Hematopoietic multipotent progenitor cell treated with erythropoietin and hydrocortisone succinate and interleukin-3 and kit ligand, for 17 days (in vitro differentiated cells): ENCODE results near the gene RAPGEF6.
"Not testable (repeated sequence)": the region's sequence is repeated elsewhere in the genome, so short reads cannot be mapped to it uniquely, and the experiment has no call there.

Experiments
- DNase-seq: peaks from one replicate; pipeline ENCODE4 v3.0.0-alpha.2; 2015; ENCODE audit warnings: low spot score

Gene RAPGEF6

DNA sequence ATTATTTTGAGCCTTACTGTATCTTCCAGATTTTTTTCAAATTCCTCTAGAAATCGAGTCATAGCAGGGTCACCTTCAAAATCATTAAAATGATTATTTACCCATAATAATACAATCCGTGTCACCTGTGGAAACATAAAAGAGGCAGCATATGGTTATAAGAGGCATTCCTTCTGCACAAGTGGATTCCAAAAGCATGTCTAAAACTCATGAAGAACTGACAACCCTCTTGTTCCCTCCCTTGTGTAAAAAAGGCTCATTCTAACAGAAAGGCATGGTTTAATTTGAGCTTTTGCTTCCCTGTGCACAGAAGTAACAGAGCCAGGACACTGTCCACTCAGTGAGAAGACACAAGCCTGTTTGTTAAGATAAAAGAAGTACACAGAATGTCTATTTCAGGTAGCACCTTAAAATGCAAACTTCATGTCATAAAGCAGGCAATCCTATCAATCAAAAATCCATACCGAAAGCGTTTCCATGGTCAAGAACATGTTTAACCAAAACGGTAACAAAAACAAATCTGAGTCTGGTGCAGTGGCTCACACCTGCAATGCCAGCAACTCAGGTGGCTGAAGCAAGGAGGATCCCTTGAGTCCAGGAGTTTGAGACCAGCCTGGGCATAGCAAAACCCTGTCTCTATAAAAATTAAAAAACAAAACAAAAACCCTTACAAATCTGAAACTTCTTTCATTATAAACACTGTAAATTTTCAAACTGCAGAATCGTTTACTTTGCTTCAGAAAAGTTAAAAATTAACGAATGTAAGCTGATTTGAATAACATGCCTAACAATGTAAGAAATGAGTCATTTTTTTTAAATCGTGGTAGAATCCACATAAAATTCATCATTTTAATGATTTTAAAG is 139.3 kb downstream of the RAPGEF6 start:
- no peak for DNase-seq

- no peak for DNase-seq
These were observed 143.3 kb downstream of the RAPGEF6 start for GRCh38 chr5:131491749-131492148.

DNA sequence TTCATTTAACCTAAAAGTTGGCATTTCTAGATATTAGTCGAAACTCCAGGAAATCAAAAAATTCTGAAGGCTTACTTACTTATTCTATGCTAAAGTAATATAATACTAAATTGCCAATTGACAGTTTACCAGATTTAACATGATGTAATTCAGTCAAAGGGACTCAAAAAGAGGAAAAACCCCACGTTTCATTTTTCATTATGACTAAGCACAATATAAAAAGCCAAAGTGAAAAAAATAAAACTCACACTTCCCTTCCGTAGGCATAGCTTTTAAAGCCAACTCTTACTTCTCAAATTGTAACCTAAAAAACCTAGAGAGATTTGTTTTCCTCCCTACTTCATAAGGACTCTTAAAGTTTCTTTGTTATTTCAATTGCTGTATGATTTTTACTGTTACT is 146.6 kb downstream of the RAPGEF6 start:
- no peak for DNase-seq

DNA sequence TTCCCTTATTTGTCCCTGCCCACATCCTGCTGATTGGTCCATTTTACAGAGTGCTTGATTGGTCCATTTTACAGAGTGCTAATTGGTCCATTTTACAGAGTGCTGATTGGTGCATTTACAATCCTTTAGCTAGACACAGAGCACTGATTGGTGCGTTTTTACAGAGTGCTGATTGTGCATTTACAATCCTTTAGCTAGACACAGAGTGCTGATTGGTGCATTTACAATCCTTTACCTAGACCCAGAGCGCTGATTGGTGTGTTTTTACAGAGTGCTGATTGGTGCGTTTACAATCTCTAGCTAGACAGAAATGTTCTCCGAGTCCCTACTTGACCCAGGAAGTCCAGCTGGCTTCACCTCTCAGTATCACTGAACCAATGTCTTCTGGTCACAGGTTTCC is 147.7 kb downstream of the RAPGEF6 start:
- DNase-seq: not testable (repeated sequence)

DNA sequence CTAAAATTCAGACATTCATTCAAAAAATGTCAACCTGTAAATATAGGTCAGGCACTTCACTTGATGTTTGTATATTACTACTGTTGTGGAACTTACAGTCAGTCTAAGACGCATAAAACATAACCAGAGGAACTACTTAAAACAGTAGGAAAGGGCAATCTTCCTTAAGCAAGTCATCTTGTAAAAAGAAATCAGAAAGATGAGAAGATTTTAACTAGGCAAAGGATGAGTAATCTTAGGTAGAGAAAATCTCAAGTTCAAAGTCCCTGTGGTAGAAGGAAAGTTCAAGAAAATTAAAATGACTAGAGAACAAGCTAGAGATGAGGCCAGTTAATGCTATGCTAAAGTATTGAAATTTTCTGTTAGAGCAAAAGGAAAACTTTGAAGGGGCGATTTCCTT is 152.4 kb downstream of the RAPGEF6 start:
- no peak for DNase-seq

- no peak for DNase-seq
These were observed 153.5 kb downstream of the RAPGEF6 start for GRCh38 chr5:131481569-131481968.

- DNase-seq: no peak
These were observed 159.5 kb downstream of the RAPGEF6 start for GRCh38 chr5:131475541-131475941.

DNA sequence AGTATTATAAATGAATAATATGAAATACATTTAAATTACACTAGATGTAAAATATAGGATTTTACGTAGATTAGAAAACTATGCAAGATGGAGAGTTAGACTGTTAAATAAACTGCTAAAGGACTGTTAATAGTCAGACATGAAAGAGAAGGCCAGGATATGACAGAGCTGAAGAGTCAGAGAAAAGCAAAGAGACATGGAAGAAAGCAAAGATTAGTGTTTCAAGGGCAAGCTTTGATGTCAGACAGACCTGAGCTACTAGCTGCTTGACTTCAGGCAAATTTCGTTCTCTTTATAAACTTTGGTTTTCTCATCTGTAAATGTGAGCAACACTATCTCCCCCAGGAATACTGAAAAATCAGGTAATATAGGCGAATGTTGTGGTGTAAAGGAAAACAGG is 161.3 kb downstream of the RAPGEF6 start:
- no peak for DNase-seq

DNA sequence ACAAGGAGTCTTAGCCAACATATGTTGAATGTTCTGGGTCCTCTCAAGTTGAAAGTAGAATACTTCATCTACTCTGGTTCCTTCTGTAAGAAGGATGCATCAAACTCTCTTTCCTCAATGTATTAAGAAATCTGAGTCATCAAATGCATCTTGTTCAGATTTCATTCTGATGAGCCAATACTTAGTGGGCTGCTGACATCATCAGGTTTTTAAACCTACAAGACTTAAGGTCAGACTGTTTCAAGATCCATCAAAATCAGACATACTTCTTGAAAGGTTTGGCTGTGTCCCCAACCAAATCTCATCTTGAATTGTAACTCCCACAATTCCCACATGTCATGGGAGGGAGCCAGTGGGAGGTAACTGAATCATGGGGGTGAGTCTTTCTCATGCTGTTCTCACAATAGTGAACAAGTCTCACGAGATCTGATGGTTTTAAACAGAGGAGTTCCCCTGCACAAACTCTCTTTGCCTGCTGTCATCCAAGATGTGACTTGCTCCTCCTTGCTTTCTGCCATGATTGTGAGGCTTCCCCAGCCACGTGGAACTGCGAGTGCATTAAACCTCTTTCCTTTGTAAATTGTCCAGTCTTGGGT is 168.8 kb downstream of the RAPGEF6 start:
- DNase-seq: no peak

DNA sequence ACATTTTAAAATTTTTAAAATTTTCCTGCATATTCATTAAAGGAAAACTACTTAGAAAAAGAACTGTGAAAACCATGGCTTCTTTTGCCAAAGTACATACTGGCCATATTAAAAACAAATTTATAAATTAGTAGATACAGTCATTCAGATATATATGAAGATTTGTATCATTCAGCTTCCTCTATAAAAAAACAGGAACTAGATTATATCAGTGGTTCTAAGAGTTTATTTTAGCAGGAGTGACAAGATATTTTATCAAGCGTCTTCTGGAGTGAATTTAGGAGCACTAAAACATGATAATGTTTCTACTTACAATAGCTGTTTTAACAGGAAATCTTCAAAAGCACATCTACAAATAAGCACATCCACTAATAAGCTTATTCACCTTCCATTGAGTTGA is 171.4 kb downstream of the RAPGEF6 start:
- no peak for DNase-seq

DNA sequence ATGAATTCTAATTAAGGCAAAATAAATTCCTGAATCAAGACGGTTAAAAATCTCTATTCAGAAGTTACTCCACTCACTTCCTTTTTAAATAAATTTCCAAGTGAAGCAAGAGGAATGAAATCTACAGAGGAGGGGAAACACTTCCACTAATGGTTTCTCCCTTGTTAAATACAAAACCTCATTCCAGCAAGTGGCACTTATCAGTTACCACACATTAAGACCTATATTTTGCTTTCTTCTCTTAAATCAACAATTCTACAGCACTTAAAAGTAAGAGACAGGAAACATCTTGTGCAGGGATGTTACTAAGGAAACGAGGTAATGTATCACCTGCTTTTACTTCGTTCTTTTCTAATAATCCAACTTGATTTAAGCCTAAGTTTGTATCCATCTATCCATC is 172.6 kb downstream of the RAPGEF6 start:
- no peak for DNase-seq

DNA sequence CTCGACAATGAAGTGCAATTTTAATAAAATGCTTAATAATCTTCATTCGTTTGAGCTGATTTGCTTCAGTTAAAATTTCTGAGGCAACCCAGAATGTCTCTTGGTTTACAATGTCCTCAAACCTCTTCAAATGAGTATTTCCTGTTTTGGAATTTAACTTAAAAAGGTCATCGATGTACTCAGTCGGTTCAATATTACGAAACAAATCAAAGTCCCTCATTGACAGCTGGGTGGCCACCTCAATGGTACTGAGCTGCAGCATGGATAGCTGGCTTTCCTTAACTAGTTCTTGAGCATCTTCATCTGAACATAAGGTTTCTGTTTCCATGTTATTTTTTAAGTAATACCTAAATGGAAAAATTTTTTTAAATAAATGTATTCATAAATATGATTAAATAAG is 173.3 kb downstream of the RAPGEF6 start:
- DNase-seq: no peak

GRCh38 chr5:131460867-131461572 is 174.0 kb downstream of the RAPGEF6 start:
- DNase-seq: no peak

GRCh38 chr5:131460133-131460532 is 174.9 kb downstream of the RAPGEF6 start:
- no peak for DNase-seq

- no peak for DNase-seq
These were observed 175.8 kb downstream of the RAPGEF6 start for GRCh38 chr5:131459216-131459615.

GRCh38 chr5:131457193-131457592 is 177.8 kb downstream of the RAPGEF6 start:
- no peak for DNase-seq

GRCh38 chr5:131450941-131451340 is 184.1 kb downstream of the RAPGEF6 start:
- no peak for DNase-seq

- no peak for DNase-seq
These were observed 193.8 kb downstream of the RAPGEF6 start for GRCh38 chr5:131441184-131441583.

DNA sequence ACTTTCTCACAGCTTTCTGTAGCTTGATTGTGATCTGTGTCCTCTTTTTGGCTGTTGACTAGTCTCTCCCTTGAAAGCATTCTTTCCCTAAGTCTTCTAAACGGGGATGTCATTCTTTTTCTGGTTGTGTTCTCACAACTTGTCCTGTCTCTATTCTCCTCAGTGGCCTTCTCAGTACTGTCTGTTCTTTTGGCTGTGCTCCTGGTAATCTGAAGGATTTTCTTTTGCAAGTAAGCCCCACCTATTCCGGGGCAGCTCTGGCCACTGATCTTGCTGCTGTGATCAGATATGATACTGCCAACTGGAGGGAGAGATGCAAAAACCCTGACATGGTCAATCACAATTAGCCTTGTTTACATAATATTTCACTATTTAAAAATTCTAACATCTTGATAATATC is 198.9 kb downstream of the RAPGEF6 start:
- no peak for DNase-seq

DNA sequence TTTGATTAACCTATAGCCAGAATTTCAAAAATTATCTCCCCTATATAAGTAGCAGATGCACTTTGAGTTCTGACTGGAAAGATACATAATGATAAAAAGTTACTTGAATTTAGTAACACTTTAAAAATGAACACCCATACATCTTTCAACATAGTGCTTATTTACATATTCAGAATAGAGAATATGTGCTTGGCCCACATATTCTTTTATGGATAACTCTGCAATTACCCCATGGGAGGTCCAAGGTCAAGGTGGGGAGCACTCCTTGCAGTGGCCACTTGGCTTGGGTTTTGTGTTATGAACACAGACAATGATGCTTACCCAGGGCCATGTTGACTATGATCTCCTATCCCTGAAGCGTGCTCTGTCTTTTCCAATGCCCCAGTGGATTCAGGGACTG is 201.9 kb downstream of the RAPGEF6 start:
- DNase-seq: no peak

- DNase-seq: no peak
These were observed 203.2 kb downstream of the RAPGEF6 start for GRCh38 chr5:131431794-131432193.

DNA sequence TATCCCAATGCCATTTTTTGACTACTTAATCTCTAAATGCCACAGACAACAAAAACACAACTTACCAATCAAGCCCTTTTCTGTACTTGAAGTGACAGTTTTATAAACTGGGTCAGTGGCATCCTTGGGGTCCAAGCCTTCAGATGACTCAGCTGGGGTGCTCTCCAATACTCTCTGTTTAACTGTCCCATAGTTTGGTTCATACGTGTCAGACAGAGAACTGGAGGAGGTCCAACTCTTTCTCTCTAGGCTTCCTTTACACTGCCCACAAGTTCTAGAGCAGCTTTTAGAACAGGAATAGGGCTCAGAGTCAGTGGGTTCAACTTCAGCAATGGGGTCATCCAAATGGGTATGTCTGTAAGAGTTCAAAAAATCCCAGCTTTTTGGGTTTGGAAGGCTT is 204.2 kb downstream of the RAPGEF6 start:
- no peak for DNase-seq

DNA sequence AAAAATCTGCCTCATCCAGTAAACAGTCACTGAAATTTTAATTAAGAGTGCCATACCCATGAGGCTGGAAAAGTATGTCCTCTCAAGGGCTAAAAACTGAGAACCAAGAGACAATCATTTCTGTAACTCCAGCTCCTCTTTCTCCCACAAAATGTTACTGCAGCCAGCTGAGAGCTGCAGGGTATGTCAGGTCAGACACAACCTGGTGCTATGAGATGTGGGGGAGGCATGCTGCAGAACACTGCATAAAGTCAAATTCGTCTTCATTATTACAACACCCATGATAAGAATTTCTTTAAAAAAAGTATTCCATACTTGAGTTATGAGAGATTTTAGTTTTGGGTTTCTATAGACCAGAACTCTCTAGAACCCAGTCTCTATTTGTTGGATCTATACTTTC is 209.0 kb downstream of the RAPGEF6 start:
- DNase-seq: no peak
